ENCODE data around the gene CLECL1.
"Not testable (repeated sequence)": the region's sequence is repeated elsewhere in the genome, so short reads cannot be mapped to it uniquely, and the experiment has no call there.

The CLECL1 gene

DNA sequence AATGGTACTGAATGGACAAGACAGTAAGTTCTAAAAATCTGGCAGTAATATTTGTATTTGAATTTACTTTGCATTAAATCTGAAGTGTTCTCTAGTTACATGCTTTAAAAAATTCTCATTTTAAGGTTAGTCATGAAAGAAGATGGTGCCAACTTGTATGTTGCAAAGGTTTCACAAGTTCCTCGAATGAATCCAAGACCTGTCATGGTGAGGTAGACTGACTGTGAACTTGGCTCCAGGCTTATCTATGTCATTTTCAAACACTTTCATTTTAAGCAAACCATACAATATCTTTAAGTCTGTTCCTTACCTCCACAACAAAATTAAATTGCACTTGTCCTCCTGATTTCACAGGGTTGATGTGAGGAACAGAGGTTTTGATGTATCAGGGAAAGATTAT, 40.0 kb downstream of the CLECL1 start:
- DNase-seq: no peak

DNA sequence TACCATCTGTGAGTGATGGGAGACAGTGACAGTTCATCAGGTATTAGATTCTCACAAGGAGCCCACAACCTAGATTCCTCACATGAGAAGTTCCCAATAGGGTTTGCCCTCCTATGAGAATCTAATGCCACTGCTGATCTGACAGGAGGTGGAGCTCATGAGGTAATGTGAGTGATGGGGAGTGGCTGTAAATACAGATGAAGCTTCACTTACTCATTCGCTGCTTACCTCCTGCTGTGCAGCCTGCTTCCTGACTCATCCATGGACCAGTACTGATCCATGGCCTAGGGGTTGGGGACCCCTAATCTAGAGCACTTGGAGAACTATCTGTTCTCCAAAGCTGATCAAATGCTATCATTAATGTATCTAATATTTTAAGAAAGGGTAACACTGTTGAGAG, 45.7 kb downstream of the CLECL1 start:
- peak; percentile 42 for DNase-seq

- DNase-seq: no peak
These were observed 47.0 kb downstream of the CLECL1 start for GRCh38 chr12:9685915-9686314.

- DNase-seq: not testable (repeated sequence)
These were observed 47.5 kb downstream of the CLECL1 start for GRCh38 chr12:9685366-9685765.

DNA sequence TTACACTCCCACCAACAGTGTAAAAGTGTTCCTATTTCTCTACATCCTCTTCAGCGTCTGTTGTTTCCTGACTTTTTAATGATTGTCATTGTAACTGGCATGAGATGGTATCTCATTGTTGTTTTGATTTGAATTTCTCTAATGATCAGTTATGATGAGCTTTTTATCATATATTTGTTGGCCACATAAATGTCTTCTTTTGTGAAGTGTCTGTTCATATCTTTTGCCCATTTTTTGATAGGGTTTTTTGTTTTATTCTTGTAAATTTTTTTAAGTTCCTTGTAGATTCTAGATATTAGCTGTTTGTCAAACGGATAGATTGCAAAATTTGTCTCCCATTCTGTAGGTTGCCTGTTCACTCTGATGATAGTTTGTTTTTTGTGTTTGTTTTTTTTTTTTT, 49.9 kb downstream of the CLECL1 start:
- not testable (repeated sequence) for DNase-seq

DNA sequence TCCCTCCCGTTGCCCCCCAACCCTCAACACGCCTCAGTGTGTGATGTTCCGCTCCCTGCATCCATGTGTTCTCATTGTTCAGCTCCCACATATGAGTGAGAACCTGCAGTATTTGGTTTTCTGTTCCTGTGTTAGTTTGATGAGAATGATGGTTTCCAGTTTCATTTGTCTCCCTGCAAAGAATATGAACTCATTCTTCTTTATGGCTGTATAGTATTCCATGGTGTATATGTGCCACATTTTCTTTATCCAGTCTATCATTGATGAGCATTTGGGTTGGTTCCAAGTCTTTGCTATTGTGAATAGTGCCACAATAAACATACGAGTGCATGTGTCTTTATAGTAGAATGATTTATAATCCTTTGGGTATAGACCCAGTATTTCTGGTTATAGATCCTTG, 50.4 kb downstream of the CLECL1 start:
- not testable (repeated sequence) for DNase-seq

- no peak for DNase-seq
These were observed 58.7 kb downstream of the CLECL1 start for GRCh38 chr12:9674226-9674590.

GRCh38 chr12:9673404-9674225, 59.3 kb downstream of the CLECL1 start:
- DNase-seq: peak; percentile 77

Measured in T1000 (cell line).